GM06990 (cell line): ENCODE measurements around the gene SEC11A.
A peak's percentile ranks its signal among the peaks of the same experiment; 100 is the strongest.
"Not testable (repeated sequence)": the region's sequence is repeated elsewhere in the genome, so short reads cannot be mapped to it uniquely, and the experiment has no call there.

Experiments
- DNase-seq: peaks from one replicate; pipeline ENCODE4 v3.0.0-alpha.2; 2011; ENCODE audit not compliant: insufficient read length; ENCODE audit errors: extremely low read depth
- H3K27me3 ChIP-seq: replicated peaks from 2 replicates; pipeline ENCODE4 v1.6.0; 2011; ENCODE audit warnings: low read length; ENCODE audit not compliant: control insufficient read depth, insufficient read depth
- H3K36me3 ChIP-seq: 2 replicates; pipeline ENCODE4 v1.5.1; 2011; ENCODE audit warnings: low read length; ENCODE audit not compliant: control insufficient read depth, insufficient read depth
- H3K4me3 ChIP-seq: replicated peaks from 2 replicates; pipeline ENCODE4 v1.5.1; 2011; ENCODE audit warnings: low read depth, mild to moderate bottlenecking, control low read depth, low read length
- TF ChIP-seq, protein P1 (sequence below): IDR thresholded peaks from 2 replicates; pipeline ENCODE4 v1.5.1; 2011; ENCODE audit warnings: low read length, control low read depth, mild to moderate bottlenecking, inconsistent platforms; ENCODE audit not compliant: insufficient read depth, poor library complexity, severe bottlenecking

The SEC11A gene

DNA sequence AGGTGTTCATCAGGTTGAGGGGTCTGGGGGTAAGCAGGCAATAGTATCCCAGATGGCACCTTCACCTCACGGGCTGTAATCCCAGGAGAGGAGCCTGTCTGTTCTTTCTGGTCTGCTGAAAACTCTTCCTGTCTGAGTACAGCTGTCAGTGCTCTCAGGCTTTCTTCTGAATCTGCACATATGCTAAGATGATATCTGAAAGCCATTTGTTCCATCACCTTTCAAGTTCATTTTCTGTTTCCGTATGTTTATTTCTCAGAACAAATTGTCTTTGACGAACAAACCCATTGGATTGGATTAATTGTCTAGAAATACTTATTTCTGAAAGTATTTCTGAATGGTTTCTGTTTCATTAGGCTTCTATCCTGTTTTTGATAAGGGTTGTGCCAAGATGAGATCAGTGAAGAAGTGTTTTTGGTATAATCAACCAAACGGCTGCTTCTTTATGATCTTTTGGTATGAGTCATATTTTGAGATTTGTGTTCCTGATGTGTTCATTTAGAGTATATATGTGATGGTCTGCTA is 45.7 kb upstream of the SEC11A start:
- H3K27me3 ChIP-seq: no peaks in the 10 kb centered on the region
- H3K36me3 ChIP-seq: peaks cover 3% of the 10 kb centered on the region
- TF ChIP-seq, protein P1, sequence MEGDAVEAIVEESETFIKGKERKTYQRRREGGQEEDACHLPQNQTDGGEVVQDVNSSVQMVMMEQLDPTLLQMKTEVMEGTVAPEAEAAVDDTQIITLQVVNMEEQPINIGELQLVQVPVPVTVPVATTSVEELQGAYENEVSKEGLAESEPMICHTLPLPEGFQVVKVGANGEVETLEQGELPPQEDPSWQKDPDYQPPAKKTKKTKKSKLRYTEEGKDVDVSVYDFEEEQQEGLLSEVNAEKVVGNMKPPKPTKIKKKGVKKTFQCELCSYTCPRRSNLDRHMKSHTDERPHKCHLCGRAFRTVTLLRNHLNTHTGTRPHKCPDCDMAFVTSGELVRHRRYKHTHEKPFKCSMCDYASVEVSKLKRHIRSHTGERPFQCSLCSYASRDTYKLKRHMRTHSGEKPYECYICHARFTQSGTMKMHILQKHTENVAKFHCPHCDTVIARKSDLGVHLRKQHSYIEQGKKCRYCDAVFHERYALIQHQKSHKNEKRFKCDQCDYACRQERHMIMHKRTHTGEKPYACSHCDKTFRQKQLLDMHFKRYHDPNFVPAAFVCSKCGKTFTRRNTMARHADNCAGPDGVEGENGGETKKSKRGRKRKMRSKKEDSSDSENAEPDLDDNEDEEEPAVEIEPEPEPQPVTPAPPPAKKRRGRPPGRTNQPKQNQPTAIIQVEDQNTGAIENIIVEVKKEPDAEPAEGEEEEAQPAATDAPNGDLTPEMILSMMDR: no peak
- H3K4me3 ChIP-seq: no peak overlapping the region
- DNase-seq: peak; percentile 30

DNA sequence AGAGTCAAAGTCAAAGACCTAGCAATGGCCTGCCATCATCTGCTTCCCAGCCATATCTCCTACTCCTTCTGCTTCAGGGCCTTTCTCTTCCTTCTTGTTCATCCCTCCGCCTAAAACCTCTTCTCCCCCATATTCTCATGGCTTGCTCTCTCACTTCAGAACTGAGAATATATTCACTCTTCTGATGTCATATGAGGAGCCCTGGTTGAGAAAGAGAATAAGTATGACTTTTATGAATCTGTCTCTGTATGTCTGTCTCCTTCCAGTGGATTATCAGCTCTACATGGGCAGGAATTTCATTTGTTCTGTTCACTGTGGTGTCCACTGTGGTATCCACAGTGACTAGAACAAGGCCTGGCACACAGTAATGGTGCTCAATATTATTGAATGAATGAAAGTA is 44.3 kb upstream of the SEC11A start:
- TF ChIP-seq, protein P1: no peak

DNA sequence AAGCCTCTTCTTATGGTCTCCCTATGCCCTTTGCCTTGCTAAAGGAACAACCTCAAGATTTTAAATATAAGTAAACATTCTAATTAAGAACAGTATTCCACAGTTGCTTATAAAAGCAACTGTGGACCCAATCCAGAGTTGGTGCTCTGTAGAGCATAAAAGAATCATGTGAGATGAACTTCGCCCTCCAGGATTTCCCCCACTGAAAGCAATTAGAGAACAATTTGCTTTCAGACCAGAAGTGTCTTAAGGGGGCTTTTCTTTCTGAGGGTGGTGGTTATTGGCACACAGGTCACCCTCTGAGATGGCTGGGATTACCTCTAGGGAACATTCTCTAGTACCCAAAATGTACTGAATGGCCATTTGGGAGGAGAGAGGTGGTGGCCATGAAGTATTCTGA is 43.1 kb upstream of the SEC11A start:
- Histone ChIP-seq H3K36me3 (no peaks in the 10 kb centered on the region), H3K4me3 (no peak overlapping the region)

More for the DNA sequence above, 44.3 kb upstream of the SEC11A start:
- no peak for DNase-seq
- Histone ChIP-seq H3K27me3 (no peaks in the 10 kb centered on the region), H3K4me3 (no peak overlapping the region), H3K36me3 (no peaks in the 10 kb centered on the region)

GRCh38 chr15:84755736-84756527 is 40.0 kb upstream of the SEC11A start:
- TF ChIP-seq, protein P1: no peak
- no peaks in the 10 kb centered on the region for H3K27me3 ChIP-seq
- H3K36me3 ChIP-seq: no peaks in the 10 kb centered on the region
- H3K4me3 ChIP-seq: no peak overlapping the region
- no peak for DNase-seq

More for the DNA sequence above, 43.1 kb upstream of the SEC11A start:
- DNase-seq: no peak
- TF ChIP-seq, protein P1: no peak
- no peaks in the 10 kb centered on the region for H3K27me3 ChIP-seq

- not testable (repeated sequence) for H3K36me3 ChIP-seq, H3K27me3 ChIP-seq, DNase-seq, H3K4me3 ChIP-seq
These were observed 39.0 kb upstream of the SEC11A start for GRCh38 chr15:84754889-84755288.

GRCh38 chr15:84752700-84753099 is 36.8 kb upstream of the SEC11A start:
- no peak overlapping the region for H3K4me3 ChIP-seq
- H3K36me3 ChIP-seq: no peaks in the 10 kb centered on the region
- no peak for DNase-seq
- H3K27me3 ChIP-seq: no peaks in the 10 kb centered on the region
- TF ChIP-seq, protein P1: no peak
